IMR-90 (cell line): ENCODE data around the gene GRIK5. TPM values are rescaled to one million over a fixed set of nuclear protein-coding genes. Genes with fewer than 3 reads are reported as not detected.
"Not testable (repeated sequence)": the region's sequence is repeated elsewhere in the genome, so short reads cannot be mapped to it uniquely, and the experiment has no call there.

Experiments
- ATAC-seq: fragments of 200-7000 bp; cut with Tn5 transposase; 2 replicates; pipeline ENCODE4 v1.9.1; 2020; ENCODE audit warnings: low read depth, mild to moderate bottlenecking, moderate library complexity
- BruUV-seq: library from RNA; stranded (reverse); fragments of 400-500 nt; replicated peaks from 2 replicates; lab custom pipeline; 2021; lab: Mats Ljungman, UMichigan
- CTCF ChIA-PET: fragments of 300-600 bp; formaldehyde crosslinking; extraction: SDS; loops from one replicate; lab custom pipeline; 2021; ENCODE audit warnings: antibody characterized with exemption; lab: Yijun Ruan, JAX
- POLR2A ChIA-PET: fragments of 300-600 bp; sonication (Branson Sonifier 250); formaldehyde crosslinking; loops from one replicate; lab custom pipeline; 2022; ENCODE audit warnings: antibody characterized with exemption; ENCODE audit not compliant: unreplicated experiment; lab: Charles Lee
- DNase-seq: peaks from one replicate; pipeline ENCODE4 v3.0.0; 2013
- H2AFZ ChIP-seq: replicated peaks from 2 replicates; pipeline ENCODE3; 2013; ENCODE audit warnings: low read length, mild to moderate bottlenecking; ENCODE audit not compliant: poor library complexity
- H2AK5ac ChIP-seq: 2 replicates; pipeline ENCODE4 v1.6.1; 2013; ENCODE audit warnings: low read depth, low read length, inconsistent platforms
- H2AK9ac ChIP-seq: replicated peaks from 2 replicates; pipeline ENCODE3; 2013; ENCODE audit warnings: mild to moderate bottlenecking, low read depth, low read length, moderate library complexity; ENCODE audit not compliant: poor library complexity
- H2BK120ac ChIP-seq: 2 replicates; pipeline ENCODE4 v1.6.1; 2013; ENCODE audit warnings: low read depth, low read length, inconsistent platforms
- H2BK15ac ChIP-seq: 3 replicates; pipeline ENCODE4 v1.6.1; 2013; ENCODE audit warnings: low read depth, low read length, inconsistent platforms
- H2BK20ac ChIP-seq: 2 replicates; pipeline ENCODE4 v1.6.1; 2013; ENCODE audit warnings: low read depth, mild to moderate bottlenecking, inconsistent platforms, low read length, moderate library complexity
- H2BK5ac ChIP-seq: 2 replicates; pipeline ENCODE4 v1.6.1; 2013; ENCODE audit warnings: mild to moderate bottlenecking, low read depth, low read length, inconsistent platforms; ENCODE audit not compliant: poor library complexity, severe bottlenecking
- H3K14ac ChIP-seq: replicated peaks from 2 replicates; pipeline ENCODE4 v1.6.1; 2013; ENCODE audit warnings: low read depth, low read length, inconsistent platforms
- H3K18ac ChIP-seq: 2 replicates; pipeline ENCODE4 v1.6.1; 2013; ENCODE audit warnings: low read depth, low read length, control low read depth
- H3K23ac ChIP-seq: 2 replicates; pipeline ENCODE4 v1.6.1; 2013; ENCODE audit warnings: low read depth, low read length, inconsistent platforms
- H3K27ac ChIP-seq: 2 replicates; pipeline ENCODE4 v1.5.1; 2013; ENCODE audit warnings: mild to moderate bottlenecking, control low read depth, low read length; ENCODE audit not compliant: insufficient read depth
- H3K27me3 ChIP-seq: 2 replicates; pipeline ENCODE4 v1.6.1; 2013; ENCODE audit warnings: low read length; ENCODE audit not compliant: control insufficient read depth, insufficient read depth
- H3K36me3 ChIP-seq: 2 replicates; pipeline ENCODE4 v1.6.1; 2013; ENCODE audit warnings: low read length, mixed read lengths; ENCODE audit not compliant: control insufficient read depth, insufficient read depth
- H3K4ac ChIP-seq: 2 replicates; pipeline ENCODE4 v1.6.1; 2013; ENCODE audit warnings: low read depth, low read length, inconsistent platforms
- H3K4me1 ChIP-seq: 2 replicates; pipeline ENCODE4 v1.6.1; 2013; ENCODE audit warnings: low read length, mixed read lengths; ENCODE audit not compliant: control insufficient read depth, insufficient read depth
- H3K4me2 ChIP-seq: 2 replicates; pipeline ENCODE4 v1.6.1; 2013; ENCODE audit warnings: low read depth, mild to moderate bottlenecking, control low read depth, low read length, moderate library complexity
- H3K4me3 ChIP-seq: 2 replicates; pipeline ENCODE4 v1.5.1; 2013; ENCODE audit warnings: low read depth, mild to moderate bottlenecking, control low read depth, low read length, moderate library complexity; ENCODE audit not compliant: insufficient read depth
- H3K56ac ChIP-seq: 2 replicates; pipeline ENCODE4 v1.6.1; 2013; ENCODE audit warnings: low read length, inconsistent platforms; ENCODE audit not compliant: insufficient read depth; ENCODE audit errors: extremely low read depth
- H3K79me1 ChIP-seq, 2 experiments: 2 replicates each; pipeline ENCODE4 v1.6.1; 2013; ENCODE audit warnings: low read length in 2 of 2, inconsistent platforms in 1 of 2, low read depth in 1 of 2
- H3K9ac ChIP-seq: 2 replicates; pipeline ENCODE4 v1.6.1; 2013; ENCODE audit warnings: low read depth, low read length, control low read depth
- H3K9me1 ChIP-seq: 2 replicates; pipeline ENCODE4 v1.6.1; 2013; ENCODE audit warnings: low read length, inconsistent platforms; ENCODE audit not compliant: insufficient read depth
- H3K9me3 ChIP-seq: 2 replicates; pipeline ENCODE4 v1.6.1; 2013; ENCODE audit warnings: low read length; ENCODE audit not compliant: control insufficient read depth, insufficient read depth
- H4K20me1 ChIP-seq: 2 replicates; pipeline ENCODE4 v1.6.1; 2013; ENCODE audit warnings: low read length, inconsistent platforms; ENCODE audit not compliant: insufficient read depth
- H4K5ac ChIP-seq: 2 replicates; pipeline ENCODE4 v1.6.1; 2013; ENCODE audit warnings: mild to moderate bottlenecking, low read depth, low read length, control low read depth
- H4K8ac ChIP-seq, 2 experiments: 2 replicates each; pipeline ENCODE4 v1.6.1; 2013; ENCODE audit warnings: low read depth in 2 of 2, low read length in 2 of 2, control low read depth in 1 of 2, inconsistent platforms in 1 of 2
- H4K91ac ChIP-seq: 2 replicates; pipeline ENCODE4 v1.6.1; 2013; ENCODE audit warnings: low read depth, low read length, inconsistent platforms; ENCODE audit not compliant: insufficient read depth
- MAZ ChIP-seq: IDR thresholded peaks from 2 replicates; pipeline ENCODE4 v1.6.1; 2012; ENCODE audit warnings: low read depth, mild to moderate bottlenecking, low read length, improper control_type of control experiment, moderate library complexity, borderline replicate concordance
- RAD21 ChIP-seq: IDR thresholded peaks from 2 replicates; pipeline ENCODE4 v1.6.1; 2012; ENCODE audit warnings: low read length, improper control_type of control experiment
- SMC3 ChIP-seq: fragments of 150-350 bp; IDR thresholded peaks from 2 replicates; pipeline ENCODE4 v1.6.1; 2016; ENCODE audit warnings: low read depth, mild to moderate bottlenecking, antibody characterized with exemption, low read length, moderate library complexity
- WGBS, 2 experiments: methylation state at CpG; one replicate each; pipeline versions ENCODE4 v1.1.5 to v1.1.7; 2013; ENCODE audit warnings: missing lambda C conversion rate in 2 of 2; ENCODE audit not compliant: insufficient read length in 1 of 2; ENCODE audit errors: extremely low coverage in 2 of 2; 5-methylcytosine and 5-hydroxymethylcytosine counted together
- dilution Hi-C: fragments of 300-500 bp; cut with HindIII; formaldehyde crosslinking; loops from one replicate; pipeline ENCODE4 v1.14.3; 2018; ENCODE audit warnings: low sequenced_read_pairs; ENCODE audit not compliant: unreplicated experiment
- in situ Hi-C: fragments of 300-500 bp; cut with MboI; formaldehyde crosslinking; loops from 3 replicates; pipeline ENCODE4 v1.14.3; 2019; ENCODE audit warnings: low sequenced_read_pairs, inconsistent platforms, mixed read lengths
- intact Hi-C: fragments of 100-400 bp; cut with micrococcal nuclease; formaldehyde crosslinking; loops from 2 replicates; pipeline ENCODE4 v1.10.0; 2022
- polyA plus RNA-seq, 3 experiments: library from polyadenylated mRNA; depleted of rRNA; stranded (reverse); fragments of >200 nt; gene quantifications; 2 replicates each; pipeline ENCODE4 v1.2.3, GENCODE V29; 2012; ENCODE audit warnings: low replicate concordance in 1 of 3
- total RNA-seq: library from RNA; depleted of rRNA; stranded (reverse); fragments of >200 nt; gene quantifications from 2 replicates; pipeline ENCODE4 v1.2.3, GENCODE V29; 2012
- TF ChIP-seq, protein P1 (sequence below): conservative IDR thresholded peaks from 2 replicates; pipeline ENCODE4 v1.5.1; 2012; ENCODE audit warnings: mild to moderate bottlenecking, low read depth, low read length, improper control_type of control experiment

GRIK5 gene
- total and polyA plus RNA-seq, 2 of the 4 experiments (the other 2 are of a cell fraction), result 0.10 TPM; not detected in 1

DNA sequence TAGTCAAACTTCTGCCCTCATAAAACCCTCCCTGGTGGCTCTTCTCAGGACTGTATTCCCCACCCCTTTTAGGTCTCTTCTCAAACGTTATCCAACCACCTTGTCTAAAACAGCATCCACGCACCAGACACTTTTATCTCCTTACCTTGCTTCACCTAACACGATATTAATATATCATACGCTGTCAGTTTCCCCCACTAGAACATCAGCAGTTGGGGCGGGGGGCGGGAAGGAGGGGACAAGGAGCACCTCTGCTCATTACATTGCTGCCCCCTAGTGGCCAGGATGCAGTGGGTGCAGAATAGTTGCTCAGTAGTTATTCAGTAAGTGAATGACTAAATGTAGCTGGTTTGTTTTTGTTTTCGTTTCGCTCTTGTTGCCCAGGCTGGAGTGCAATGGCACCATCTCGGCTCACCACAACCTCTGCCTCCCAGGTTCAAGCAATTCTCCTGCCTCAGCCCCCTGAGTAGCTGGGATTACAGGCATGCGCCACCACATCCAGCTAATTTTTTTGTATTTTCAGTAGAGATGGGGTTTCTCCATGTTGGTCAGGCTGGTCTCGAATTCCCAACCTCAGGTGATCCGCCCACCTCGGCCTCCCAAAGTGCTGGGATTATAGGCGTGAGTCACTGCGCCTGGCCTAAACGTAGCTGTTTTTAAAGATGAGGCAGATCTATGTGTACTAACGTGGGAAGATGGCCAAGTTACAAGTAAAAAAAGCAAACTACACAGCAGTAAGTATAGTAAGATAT, 35.2 kb downstream of the GRIK5 start:
- H2AK5ac ChIP-seq, H3K36me3 ChIP-seq, H3K56ac ChIP-seq, H3K27ac ChIP-seq, in situ Hi-C loops, H2BK20ac ChIP-seq, H3K4me1 ChIP-seq, H3K18ac ChIP-seq, H4K20me1 ChIP-seq, dilution Hi-C loops, H3K9me3 ChIP-seq, H2BK120ac ChIP-seq, H2AK9ac ChIP-seq, H3K4me2 ChIP-seq, POLR2A ChIA-PET, H3K4ac ChIP-seq, H4K5ac ChIP-seq, H3K23ac ChIP-seq, H3K9me1 ChIP-seq, H4K8ac ChIP-seq, H2BK15ac ChIP-seq, BruUV-seq, H3K79me1 ChIP-seq, H3K9ac ChIP-seq, H2BK5ac ChIP-seq, H3K14ac ChIP-seq, H4K91ac ChIP-seq, H3K4me3 ChIP-seq: not testable (repeated sequence)
- no CpG with 5 or more reads among the region's 17 CpGs for WGBS, 2 experiments
- H2AFZ ChIP-seq, result peak overlapping the region; percentile 68
- TF ChIP-seq MAZ (peak; percentile 79; the same call in 1 of the 2 replicates), RAD21 (peak; percentile 79), SMC3 (peak; percentile 61)
- TF ChIP-seq, protein P1, sequence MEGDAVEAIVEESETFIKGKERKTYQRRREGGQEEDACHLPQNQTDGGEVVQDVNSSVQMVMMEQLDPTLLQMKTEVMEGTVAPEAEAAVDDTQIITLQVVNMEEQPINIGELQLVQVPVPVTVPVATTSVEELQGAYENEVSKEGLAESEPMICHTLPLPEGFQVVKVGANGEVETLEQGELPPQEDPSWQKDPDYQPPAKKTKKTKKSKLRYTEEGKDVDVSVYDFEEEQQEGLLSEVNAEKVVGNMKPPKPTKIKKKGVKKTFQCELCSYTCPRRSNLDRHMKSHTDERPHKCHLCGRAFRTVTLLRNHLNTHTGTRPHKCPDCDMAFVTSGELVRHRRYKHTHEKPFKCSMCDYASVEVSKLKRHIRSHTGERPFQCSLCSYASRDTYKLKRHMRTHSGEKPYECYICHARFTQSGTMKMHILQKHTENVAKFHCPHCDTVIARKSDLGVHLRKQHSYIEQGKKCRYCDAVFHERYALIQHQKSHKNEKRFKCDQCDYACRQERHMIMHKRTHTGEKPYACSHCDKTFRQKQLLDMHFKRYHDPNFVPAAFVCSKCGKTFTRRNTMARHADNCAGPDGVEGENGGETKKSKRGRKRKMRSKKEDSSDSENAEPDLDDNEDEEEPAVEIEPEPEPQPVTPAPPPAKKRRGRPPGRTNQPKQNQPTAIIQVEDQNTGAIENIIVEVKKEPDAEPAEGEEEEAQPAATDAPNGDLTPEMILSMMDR, result peak; percentile 79
- peak; percentile 98 for ATAC-seq
- intact Hi-C loops, result loop anchor here (1.0 to 10.0 kb wide), 3 partner anchors 37 to 150 kb away; partner anchors contain the start of genes ARHGEF1 and RABAC1
- DNase-seq, result peak; percentile 67
- H3K27me3 ChIP-seq, result peaks cover 18% of the 10 kb centered on the region
- CTCF ChIA-PET, result interaction anchor here (0.5 to 1.7 kb wide), 20 partner anchors 8 to 282 kb away, joined by 3 to 9 read pairs (median 4); partner anchors contain the start of gene RABAC1
